Measurements from ENCODE around the gene KRTAP4-6. TPM values are rescaled to one million over a fixed set of nuclear protein-coding genes. Genes with fewer than 3 reads are reported as not detected.

KRTAP4-6 gene
- total and polyA plus RNA-seq, 2 experiments from 2014 or later, result not detected

GRCh38 chr17:41177727-41178271 is 37.5 kb upstream of the KRTAP4-6 start, which contains the start of gene KRTAP4-2:
TSS of gene KRTAP4-2 (minus strand) at chr17:41178221. CDS start at chr17:41178164, 57 bp downstream.
- Histone ChIP-seq H3K79me2 (no peaks in the 10 kb centered on the region), H3K9me2 (replicated peaks; ENCODE audit: insufficient read depth) (no peaks in the 10 kb centered on the region), H3K27me3 (peaks cover 20% of the 10 kb centered on the region), H3K4me1 (ENCODE audit: insufficient read depth) (peaks cover under 1% of the 10 kb centered on the region), H3K4me3 (no peak within 1 kb of the TSS), H4K20me1 (ENCODE audit: insufficient read depth, poor library complexity, severe bottlenecking) (no peaks in the 10 kb centered on the region), H3K27ac (no peak within 1 kb of the TSS), H3K9me3 (ENCODE audit: low read depth) (no peaks in the 10 kb centered on the region), H3K4me2 (no peak within 1 kb of the TSS), H2AFZ (no peak within 1 kb of the TSS), H3K36me3 (replicated peaks; ENCODE audit: insufficient read depth, low read depth) (no peaks in the 10 kb centered on the region)
- TF ChIP-seq EZH2phosphoT487 (IDR thresholded peaks at IDR 0.05; ENCODE audit: low read depth, severe bottlenecking, unreplicated experiment) (no peak), EZH2 (IDR thresholded peaks at IDR 0.05; ENCODE audit: borderline replicate concordance) (no peak), CTCF (IDR thresholded peaks at IDR 0.05; ENCODE audit: poor library complexity) (no peak)
- WGBS (ENCODE audit: low lambda C conversion rate, missing lambda C conversion rate), result 98% methylated on average over 7 of the region's 7 CpGs
- DNase-seq (ENCODE audit: low spot score), result no peak

- H4K20me1 ChIP-seq (ENCODE audit: insufficient read depth, poor library complexity, severe bottlenecking), result no peaks in the 10 kb centered on the region
- H3K9me3 ChIP-seq (ENCODE audit: low read depth), result no peaks in the 10 kb centered on the region
- H3K4me1 ChIP-seq (ENCODE audit: insufficient read depth), result no peaks in the 10 kb centered on the region
- 90% methylated on average over 3 of the region's 3 CpGs for WGBS (ENCODE audit: low lambda C conversion rate, missing lambda C conversion rate)
- H3K79me2 ChIP-seq, result no peaks in the 10 kb centered on the region
- no peaks in the 10 kb centered on the region for H3K9me2 ChIP-seq (replicated peaks; ENCODE audit: insufficient read depth)
- no peak overlapping the region for H3K4me2 ChIP-seq
- no peak overlapping the region for H2AFZ ChIP-seq
- no peak overlapping the region for H3K27ac ChIP-seq
- no peak overlapping the region for H3K4me3 ChIP-seq
- no peaks in the 10 kb centered on the region for H3K36me3 ChIP-seq (replicated peaks; ENCODE audit: insufficient read depth, low read depth)
- peaks cover 20% of the 10 kb centered on the region for H3K27me3 ChIP-seq
- DNase-seq (ENCODE audit: low spot score), result no peak
- TF ChIP-seq EZH2phosphoT487 (IDR thresholded peaks at IDR 0.05; ENCODE audit: low read depth, severe bottlenecking, unreplicated experiment) (no peak), EZH2 (IDR thresholded peaks at IDR 0.05; ENCODE audit: borderline replicate concordance) (no peak), CTCF (IDR thresholded peaks at IDR 0.05; ENCODE audit: poor library complexity) (no peak)
These were observed 36.5 kb upstream of the KRTAP4-6 start for GRCh38 chr17:41176744-41177387.

- Histone ChIP-seq H3K36me3 (replicated peaks; ENCODE audit: insufficient read depth, low read depth) (no peaks in the 10 kb centered on the region), H3K4me2 (no peak overlapping the region), H3K27me3 (peaks cover 12% of the 10 kb centered on the region), H3K79me2 (no peaks in the 10 kb centered on the region), H3K9me3 (ENCODE audit: low read depth) (no peaks in the 10 kb centered on the region), H3K4me3 (no peak overlapping the region), H4K20me1 (ENCODE audit: insufficient read depth, poor library complexity, severe bottlenecking) (no peaks in the 10 kb centered on the region), H2AFZ (no peak overlapping the region), H3K27ac (no peak overlapping the region), H3K4me1 (ENCODE audit: insufficient read depth) (no peaks in the 10 kb centered on the region), H3K9me2 (replicated peaks; ENCODE audit: insufficient read depth) (no peaks in the 10 kb centered on the region)
- TF ChIP-seq EZH2phosphoT487 (IDR thresholded peaks at IDR 0.05; ENCODE audit: low read depth, severe bottlenecking, unreplicated experiment) (no peak), EZH2 (IDR thresholded peaks at IDR 0.05; ENCODE audit: borderline replicate concordance) (no peak), CTCF (IDR thresholded peaks at IDR 0.05; ENCODE audit: poor library complexity) (no peak)
- DNase-seq (ENCODE audit: low spot score), result no peak
- 90% methylated on average over 2 of the region's 2 CpGs for WGBS (ENCODE audit: low lambda C conversion rate, missing lambda C conversion rate)
These were observed 31.5 kb upstream of the KRTAP4-6 start for GRCh38 chr17:41171886-41172285.

Measured in hepatocyte (in vitro differentiated cells).